Astrocyte (in vitro differentiated cells and primary cell): ENCODE measurements around the gene TARDBP. TPM values are rescaled to one million over a fixed set of nuclear protein-coding genes. Genes with fewer than 3 reads are reported as not detected.
"Not testable (repeated sequence)": the region's sequence is repeated elsewhere in the genome, so short reads cannot be mapped to it uniquely, and the experiment has no call there.

ENCODE experiments used
- DNase-seq: peaks from one replicate; pipeline ENCODE4 v3.0.0-alpha.2; 2010; ENCODE audit warnings: low read depth
- FAIRE-seq: peaks from 2 replicates; lab custom pipeline; 2011; peaks lifted over from hg19 to GRCh38; lab: Jason Lieb, UNC
- H2AFZ ChIP-seq: 2 replicates; pipeline ENCODE4 v1.6.0; 2012; ENCODE audit warnings: low read depth, low read length, inconsistent platforms
- H3K27ac ChIP-seq: 2 replicates; pipeline ENCODE4 v1.5.1; 2011; ENCODE audit warnings: low read depth, low read length, inconsistent platforms
- H3K27me3 ChIP-seq: 2 replicates; pipeline ENCODE4 v1.6.0; 2011; ENCODE audit warnings: low read length, inconsistent platforms; ENCODE audit not compliant: insufficient read depth
- H3K36me3 ChIP-seq: 2 replicates; pipeline ENCODE4 v1.5.1; 2011; ENCODE audit warnings: low read length, inconsistent platforms; ENCODE audit not compliant: insufficient read depth
- H3K4me1 ChIP-seq: 2 replicates; pipeline ENCODE4 v1.5.1; 2011; ENCODE audit warnings: low read length, inconsistent platforms; ENCODE audit not compliant: insufficient read depth
- H3K4me2 ChIP-seq: 2 replicates; pipeline ENCODE4 v1.6.0; 2012; ENCODE audit warnings: low read length, inconsistent platforms
- H3K4me3 ChIP-seq: 2 replicates; pipeline ENCODE4 v1.5.1; 2011; ENCODE audit warnings: low read depth, mild to moderate bottlenecking, low read length, inconsistent platforms; ENCODE audit not compliant: insufficient read depth
- H3K79me2 ChIP-seq: 2 replicates; pipeline ENCODE4 v1.6.0; 2012; ENCODE audit warnings: mild to moderate bottlenecking, low read length, inconsistent platforms; ENCODE audit not compliant: insufficient read depth
- H3K9ac ChIP-seq: 2 replicates; pipeline ENCODE4 v1.6.0; 2012; ENCODE audit warnings: mild to moderate bottlenecking, low read length, inconsistent platforms
- H3K9me3 ChIP-seq: 2 replicates; pipeline ENCODE4 v1.5.1; 2012; ENCODE audit warnings: low read depth, mild to moderate bottlenecking, low read length, inconsistent platforms; ENCODE audit not compliant: insufficient read depth
- H4K20me1 ChIP-seq: 2 replicates; pipeline ENCODE4 v1.6.0; 2012; ENCODE audit warnings: low read length, inconsistent platforms; ENCODE audit not compliant: insufficient read depth
- H3K27ac Mint-ChIP-seq: one replicate; pipeline ENCODE4 v1.8.0; 2021; ENCODE audit warnings: mild to moderate bottlenecking, mixed read lengths; ENCODE audit not compliant: unreplicated experiment
- H3K27me3 Mint-ChIP-seq: one replicate; pipeline ENCODE4 v1.8.0; 2021; ENCODE audit warnings: low read depth, mixed read lengths; ENCODE audit not compliant: unreplicated experiment
- H3K36me3 Mint-ChIP-seq: one replicate; pipeline ENCODE4 v1.8.0; 2021; ENCODE audit warnings: low read depth, mixed read lengths; ENCODE audit not compliant: unreplicated experiment
- H3K4me1 Mint-ChIP-seq: one replicate; pipeline ENCODE4 v1.8.0; 2021; ENCODE audit warnings: low read depth, mixed read lengths; ENCODE audit not compliant: unreplicated experiment
- H3K4me3 Mint-ChIP-seq: one replicate; pipeline ENCODE4 v1.8.0; 2021; ENCODE audit warnings: mild to moderate bottlenecking, moderate library complexity, mixed read lengths; ENCODE audit not compliant: unreplicated experiment
- H3K9me3 Mint-ChIP-seq: one replicate; pipeline ENCODE4 v1.8.0; 2021; ENCODE audit warnings: mild to moderate bottlenecking, mixed read lengths; ENCODE audit not compliant: unreplicated experiment
- EZH2 ChIP-seq: IDR thresholded peaks from 2 replicates; pipeline ENCODE4 v1.6.1; 2012; ENCODE audit warnings: mild to moderate bottlenecking, low read length, inconsistent platforms; ENCODE audit not compliant: insufficient read depth
- total RNA-seq: library from RNA; stranded (reverse); gene quantifications from 2 replicates; pipeline ENCODE4 v1.2.1, GENCODE V29; 2021
- TF ChIP-seq, protein P1 (sequence below): IDR thresholded peaks from 2 replicates; pipeline ENCODE4 v1.5.1; 2011; ENCODE audit warnings: low read depth, mild to moderate bottlenecking, inconsistent platforms, low read length, moderate library complexity; ENCODE audit not compliant: insufficient read depth

TARDBP gene
- total RNA-seq, 1 donor from 2014 or later, result 148 TPM

DNA sequence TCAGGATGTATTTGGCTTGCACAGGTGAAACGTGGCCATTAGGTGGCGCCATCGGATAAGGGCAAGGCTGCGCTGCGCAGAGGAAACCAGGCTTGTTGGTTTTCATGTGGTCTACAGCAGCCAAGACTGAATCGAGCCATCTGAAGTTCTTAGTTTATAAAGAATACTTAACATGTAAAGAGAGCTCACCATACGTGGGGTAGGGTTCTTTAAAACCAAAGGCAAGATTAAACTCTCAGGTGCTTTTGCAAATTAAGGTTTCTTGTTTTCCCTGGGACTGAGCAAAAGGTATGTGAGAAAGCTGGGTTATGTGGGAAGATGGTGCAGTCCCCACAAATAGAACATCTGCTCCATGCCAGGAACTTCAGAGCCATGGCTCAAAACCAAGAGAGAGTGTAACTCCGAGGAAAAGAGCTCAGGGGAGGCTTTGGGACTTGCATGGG is 25.3 kb downstream of the TARDBP start:
- Histone ChIP-seq H3K4me2 (no peak overlapping the region), H3K9me3 (no peaks in the 10 kb centered on the region), H3K4me1 (no peaks in the 10 kb centered on the region), H3K36me3 (no peaks in the 10 kb centered on the region), H3K79me2 (no peaks in the 10 kb centered on the region), H3K27me3 (peaks cover 4% of the 10 kb centered on the region), H2AFZ (no peak overlapping the region), H4K20me1 (no peaks in the 10 kb centered on the region), H3K4me3 (no peak overlapping the region), H3K9ac (no peak overlapping the region), H3K27ac (no peak overlapping the region)
- H3K4me1 Mint-ChIP-seq, result no peaks in the 10 kb centered on the region
- H3K27ac Mint-ChIP-seq, result no peak overlapping the region
- H3K4me3 Mint-ChIP-seq, result no peak overlapping the region
- no peak for TF ChIP-seq EZH2
- TF ChIP-seq, protein P1, sequence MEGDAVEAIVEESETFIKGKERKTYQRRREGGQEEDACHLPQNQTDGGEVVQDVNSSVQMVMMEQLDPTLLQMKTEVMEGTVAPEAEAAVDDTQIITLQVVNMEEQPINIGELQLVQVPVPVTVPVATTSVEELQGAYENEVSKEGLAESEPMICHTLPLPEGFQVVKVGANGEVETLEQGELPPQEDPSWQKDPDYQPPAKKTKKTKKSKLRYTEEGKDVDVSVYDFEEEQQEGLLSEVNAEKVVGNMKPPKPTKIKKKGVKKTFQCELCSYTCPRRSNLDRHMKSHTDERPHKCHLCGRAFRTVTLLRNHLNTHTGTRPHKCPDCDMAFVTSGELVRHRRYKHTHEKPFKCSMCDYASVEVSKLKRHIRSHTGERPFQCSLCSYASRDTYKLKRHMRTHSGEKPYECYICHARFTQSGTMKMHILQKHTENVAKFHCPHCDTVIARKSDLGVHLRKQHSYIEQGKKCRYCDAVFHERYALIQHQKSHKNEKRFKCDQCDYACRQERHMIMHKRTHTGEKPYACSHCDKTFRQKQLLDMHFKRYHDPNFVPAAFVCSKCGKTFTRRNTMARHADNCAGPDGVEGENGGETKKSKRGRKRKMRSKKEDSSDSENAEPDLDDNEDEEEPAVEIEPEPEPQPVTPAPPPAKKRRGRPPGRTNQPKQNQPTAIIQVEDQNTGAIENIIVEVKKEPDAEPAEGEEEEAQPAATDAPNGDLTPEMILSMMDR, result peak; percentile 99
- DNase-seq (peak; percentile 53), FAIRE-seq (peak; percentile 32)
- H3K9me3 Mint-ChIP-seq, result no peaks in the 10 kb centered on the region
- H3K36me3 Mint-ChIP-seq, result no peaks in the 10 kb centered on the region
- peaks cover 7% of the 10 kb centered on the region for H3K27me3 Mint-ChIP-seq

DNA sequence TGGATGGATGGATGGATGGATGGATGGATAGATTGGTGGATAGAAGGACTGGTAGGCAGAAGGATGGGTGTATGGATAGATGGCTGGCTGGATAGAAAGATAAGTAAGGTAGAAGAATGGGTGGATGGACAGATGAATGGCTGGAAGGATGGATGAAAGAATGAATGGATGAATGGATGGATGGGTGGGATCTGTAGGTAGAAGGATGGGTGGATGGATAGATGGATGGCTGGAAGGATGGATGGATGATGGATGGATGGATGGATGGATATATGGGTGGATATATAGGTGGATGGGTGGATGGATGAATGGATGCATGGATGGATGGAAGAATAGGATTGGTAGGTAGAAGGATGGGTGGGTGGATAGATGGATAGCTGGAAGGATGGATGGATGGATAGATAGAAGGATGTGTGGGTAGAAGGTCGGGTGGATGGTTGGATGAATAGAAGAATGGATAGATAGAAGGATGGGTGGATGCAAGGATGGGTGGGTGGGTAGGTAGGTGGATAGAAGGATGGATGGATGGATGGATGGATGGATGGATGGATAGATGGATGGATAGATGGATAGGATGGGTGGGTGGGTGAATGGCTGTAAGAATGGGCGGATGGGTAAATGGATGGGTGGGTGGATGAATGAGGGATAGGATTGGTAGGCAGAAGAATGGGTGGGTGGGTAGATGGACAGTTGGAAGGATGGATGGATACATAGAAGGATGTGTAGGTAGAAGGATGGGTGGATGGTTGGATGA is 27.1 kb downstream of the TARDBP start:
- Histone ChIP-seq H3K4me1 (no peaks in the 10 kb centered on the region), H3K27ac (no peak overlapping the region), H3K36me3 (no peaks in the 10 kb centered on the region), H3K9ac (no peak overlapping the region), H3K27me3 (peaks cover 4% of the 10 kb centered on the region), H2AFZ (no peak overlapping the region), H3K79me2 (no peaks in the 10 kb centered on the region), H3K4me3 (no peak overlapping the region), H3K4me2 (no peak overlapping the region), H3K9me3 (no peaks in the 10 kb centered on the region), H4K20me1 (no peaks in the 10 kb centered on the region)
- no peak overlapping the region for H3K27ac Mint-ChIP-seq
- H3K4me3 Mint-ChIP-seq, result no peak overlapping the region
- FAIRE-seq (no peak), DNase-seq (no peak)
- no peaks in the 10 kb centered on the region for H3K9me3 Mint-ChIP-seq
- peaks cover 7% of the 10 kb centered on the region for H3K27me3 Mint-ChIP-seq
- TF ChIP-seq, protein P1, result no peak
- no peak for TF ChIP-seq EZH2
- no peaks in the 10 kb centered on the region for H3K4me1 Mint-ChIP-seq
- no peaks in the 10 kb centered on the region for H3K36me3 Mint-ChIP-seq

DNA sequence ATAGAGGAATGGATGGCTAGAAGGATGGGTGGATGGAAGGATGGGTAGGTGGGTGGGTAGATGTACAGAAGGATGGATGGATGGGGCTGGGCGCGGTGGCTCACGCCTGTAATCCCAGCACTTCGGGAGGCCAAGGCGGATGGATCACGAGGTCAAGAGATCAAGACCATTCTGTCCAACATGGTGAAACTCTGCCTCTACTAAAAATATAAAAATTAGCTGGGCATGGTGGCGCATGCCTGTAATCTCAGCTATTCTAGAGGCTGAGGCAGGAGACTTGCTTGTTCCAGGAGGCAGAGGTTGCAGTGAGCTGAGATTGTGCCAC is 27.6 kb downstream of the TARDBP start:
- H3K27ac Mint-ChIP-seq, DNase-seq, H3K9ac ChIP-seq, H3K27me3 ChIP-seq, H3K4me1 Mint-ChIP-seq, H3K27ac ChIP-seq, H3K36me3 Mint-ChIP-seq, H3K27me3 Mint-ChIP-seq, H3K36me3 ChIP-seq, H4K20me1 ChIP-seq, H3K4me3 ChIP-seq, H3K4me2 ChIP-seq, FAIRE-seq, H3K4me3 Mint-ChIP-seq, H3K9me3 Mint-ChIP-seq, H3K4me1 ChIP-seq, H3K9me3 ChIP-seq, H3K79me2 ChIP-seq, H2AFZ ChIP-seq: not testable (repeated sequence)
